ENCODE measurements around the gene FAM76B.

DNA sequence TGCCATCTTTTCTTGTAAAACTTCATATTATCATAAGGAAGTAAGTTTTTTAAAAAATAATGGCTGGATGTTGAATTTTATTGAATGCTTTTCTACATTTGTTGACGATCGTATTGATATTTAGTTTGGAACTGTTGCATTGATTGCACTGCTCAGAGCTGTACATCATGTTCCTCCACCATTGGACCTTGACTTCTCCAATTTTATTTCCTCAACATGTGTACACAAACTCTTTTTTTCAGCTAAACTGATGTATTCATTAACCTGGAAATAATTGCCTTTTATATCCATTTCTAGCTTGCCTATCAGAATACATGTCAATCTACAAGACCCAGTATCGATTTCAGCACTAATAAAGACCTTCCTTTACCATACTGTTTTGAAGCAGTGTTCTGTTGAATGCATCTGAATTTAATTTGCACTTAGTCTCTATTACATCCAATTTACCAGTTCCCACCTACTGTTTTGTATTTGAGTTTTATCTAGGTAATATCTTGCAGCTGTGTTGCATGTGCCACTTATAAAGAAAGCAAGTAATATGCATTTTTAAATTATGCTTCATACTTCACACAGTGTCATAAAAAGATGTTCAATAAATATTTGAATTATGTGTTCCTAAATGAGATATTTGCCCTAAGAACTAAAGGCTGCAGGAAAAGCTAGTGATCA is 6.2 kb upstream of the FAM76B start:
- TF ChIP-seq, protein P1, sequence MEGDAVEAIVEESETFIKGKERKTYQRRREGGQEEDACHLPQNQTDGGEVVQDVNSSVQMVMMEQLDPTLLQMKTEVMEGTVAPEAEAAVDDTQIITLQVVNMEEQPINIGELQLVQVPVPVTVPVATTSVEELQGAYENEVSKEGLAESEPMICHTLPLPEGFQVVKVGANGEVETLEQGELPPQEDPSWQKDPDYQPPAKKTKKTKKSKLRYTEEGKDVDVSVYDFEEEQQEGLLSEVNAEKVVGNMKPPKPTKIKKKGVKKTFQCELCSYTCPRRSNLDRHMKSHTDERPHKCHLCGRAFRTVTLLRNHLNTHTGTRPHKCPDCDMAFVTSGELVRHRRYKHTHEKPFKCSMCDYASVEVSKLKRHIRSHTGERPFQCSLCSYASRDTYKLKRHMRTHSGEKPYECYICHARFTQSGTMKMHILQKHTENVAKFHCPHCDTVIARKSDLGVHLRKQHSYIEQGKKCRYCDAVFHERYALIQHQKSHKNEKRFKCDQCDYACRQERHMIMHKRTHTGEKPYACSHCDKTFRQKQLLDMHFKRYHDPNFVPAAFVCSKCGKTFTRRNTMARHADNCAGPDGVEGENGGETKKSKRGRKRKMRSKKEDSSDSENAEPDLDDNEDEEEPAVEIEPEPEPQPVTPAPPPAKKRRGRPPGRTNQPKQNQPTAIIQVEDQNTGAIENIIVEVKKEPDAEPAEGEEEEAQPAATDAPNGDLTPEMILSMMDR (IDR thresholded peaks at IDR 0.05; ENCODE audit: low read depth, low read length), result no peak
- no peak for TF ChIP-seq POLR2A (IDR thresholded peaks at IDR 0.05; ENCODE audit: extremely low read depth, insufficient read length)
